GM21576 (cell line): ENCODE results near the gene TSPAN11.
"Not testable (repeated sequence)": the region's sequence is repeated elsewhere in the genome, so short reads cannot be mapped to it uniquely, and the experiment has no call there.

ENCODE experiments used
- ATAC-seq: cut with Tn5 transposase; IDR thresholded peaks from one replicate; pipeline ENCODE4 v1.9.1; 2021; ENCODE audit warnings: mild to moderate bottlenecking, moderate library complexity; ENCODE audit not compliant: unreplicated experiment

Gene TSPAN11

GRCh38 chr12:31017535-31017934, 91.0 kb downstream of the TSPAN11 start:
- no peak for ATAC-seq

GRCh38 chr12:31018106-31018789, 91.7 kb downstream of the TSPAN11 start:
- no peak for ATAC-seq

GRCh38 chr12:31018790-31019505, 92.4 kb downstream of the TSPAN11 start:
- no peak for ATAC-seq

- ATAC-seq: no peak
These were observed 93.0 kb downstream of the TSPAN11 start for GRCh38 chr12:31019561-31019960.

- ATAC-seq: no peak
These were observed 93.4 kb downstream of the TSPAN11 start for GRCh38 chr12:31019976-31020375.

GRCh38 chr12:31020385-31021166, 94.0 kb downstream of the TSPAN11 start:
- ATAC-seq: no peak

GRCh38 chr12:31021181-31021580, 94.6 kb downstream of the TSPAN11 start:
- no peak for ATAC-seq

- no peak for ATAC-seq
These were observed 95.4 kb downstream of the TSPAN11 start for GRCh38 chr12:31021809-31022494.

- no peak for ATAC-seq
These were observed 96.8 kb downstream of the TSPAN11 start for GRCh38 chr12:31023271-31023724.

- ATAC-seq: no peak
These were observed 99.7 kb downstream of the TSPAN11 start for GRCh38 chr12:31026202-31026601.

GRCh38 chr12:31027006-31027405, 100.5 kb downstream of the TSPAN11 start:
- not testable (repeated sequence) for ATAC-seq

- ATAC-seq: no peak
These were observed 102.9 kb downstream of the TSPAN11 start for GRCh38 chr12:31029468-31029867.

GRCh38 chr12:31029916-31030562, 103.5 kb downstream of the TSPAN11 start:
- no peak for ATAC-seq

- no peak for ATAC-seq
These were observed 105.4 kb downstream of the TSPAN11 start for GRCh38 chr12:31031951-31032335.

GRCh38 chr12:31033146-31033545, 106.6 kb downstream of the TSPAN11 start:
- no peak for ATAC-seq

- ATAC-seq: no peak
These were observed 107.1 kb downstream of the TSPAN11 start for GRCh38 chr12:31033681-31034080.

- no peak for ATAC-seq
These were observed 107.8 kb downstream of the TSPAN11 start for GRCh38 chr12:31034372-31034771.

- ATAC-seq: no peak
These were observed 108.7 kb downstream of the TSPAN11 start for GRCh38 chr12:31035226-31035625.

- no peak for ATAC-seq
These were observed 109.6 kb downstream of the TSPAN11 start for GRCh38 chr12:31035967-31036665.

GRCh38 chr12:31037028-31037427, 110.5 kb downstream of the TSPAN11 start:
- no peak for ATAC-seq
